Measurements from ENCODE around the gene CRHR1.

Gene CRHR1

DNA sequence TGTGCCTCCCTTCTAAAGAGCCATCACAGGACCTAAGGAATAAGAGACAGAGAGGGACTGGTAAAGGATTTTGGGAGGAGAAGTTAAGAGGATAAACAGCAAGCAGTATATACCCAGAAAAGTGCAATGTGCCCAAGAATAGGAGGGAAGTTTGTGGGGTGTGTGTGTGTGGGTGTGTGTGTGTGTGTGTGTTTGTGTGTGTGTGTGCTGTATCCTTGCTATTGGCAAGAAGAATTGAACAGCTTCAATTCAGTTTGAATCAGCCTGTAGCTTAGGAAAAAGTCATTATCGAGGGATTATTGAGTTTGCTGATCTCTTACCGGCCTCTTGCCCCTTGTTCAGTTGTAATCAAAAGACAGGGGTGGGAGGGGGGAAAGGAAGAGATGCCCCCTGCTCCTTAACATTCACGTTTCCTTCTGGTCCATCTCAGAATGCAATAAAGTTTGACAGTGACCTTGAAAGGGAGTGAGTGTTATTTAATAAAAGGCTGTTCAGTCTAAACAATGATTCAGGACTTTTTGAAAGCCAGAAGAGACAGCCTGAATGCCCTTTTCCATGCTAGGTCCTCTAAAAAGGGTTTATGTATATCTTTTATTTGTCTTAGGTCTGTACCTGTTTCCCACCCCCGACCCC is 86.3 kb downstream of the CRHR1 start:
- TF ChIP-seq FOXP2 (optimal IDR thresholded peaks at IDR 0.05; ENCODE audit: borderline replicate concordance, extremely low read depth, extremely low read length, insufficient read depth) (no peak), TAF1 (IDR thresholded peaks at IDR 0.05; ENCODE audit: borderline replicate concordance, insufficient read depth, low read length) (no peak), POLR2AphosphoS5 (IDR thresholded peaks at IDR 0.05; ENCODE audit: low read depth, low read length) (no peak), SIN3A (IDR thresholded peaks at IDR 0.05; ENCODE audit: borderline replicate concordance, insufficient read depth, low read length) (no peak)
- TF ChIP-seq, protein P1, sequence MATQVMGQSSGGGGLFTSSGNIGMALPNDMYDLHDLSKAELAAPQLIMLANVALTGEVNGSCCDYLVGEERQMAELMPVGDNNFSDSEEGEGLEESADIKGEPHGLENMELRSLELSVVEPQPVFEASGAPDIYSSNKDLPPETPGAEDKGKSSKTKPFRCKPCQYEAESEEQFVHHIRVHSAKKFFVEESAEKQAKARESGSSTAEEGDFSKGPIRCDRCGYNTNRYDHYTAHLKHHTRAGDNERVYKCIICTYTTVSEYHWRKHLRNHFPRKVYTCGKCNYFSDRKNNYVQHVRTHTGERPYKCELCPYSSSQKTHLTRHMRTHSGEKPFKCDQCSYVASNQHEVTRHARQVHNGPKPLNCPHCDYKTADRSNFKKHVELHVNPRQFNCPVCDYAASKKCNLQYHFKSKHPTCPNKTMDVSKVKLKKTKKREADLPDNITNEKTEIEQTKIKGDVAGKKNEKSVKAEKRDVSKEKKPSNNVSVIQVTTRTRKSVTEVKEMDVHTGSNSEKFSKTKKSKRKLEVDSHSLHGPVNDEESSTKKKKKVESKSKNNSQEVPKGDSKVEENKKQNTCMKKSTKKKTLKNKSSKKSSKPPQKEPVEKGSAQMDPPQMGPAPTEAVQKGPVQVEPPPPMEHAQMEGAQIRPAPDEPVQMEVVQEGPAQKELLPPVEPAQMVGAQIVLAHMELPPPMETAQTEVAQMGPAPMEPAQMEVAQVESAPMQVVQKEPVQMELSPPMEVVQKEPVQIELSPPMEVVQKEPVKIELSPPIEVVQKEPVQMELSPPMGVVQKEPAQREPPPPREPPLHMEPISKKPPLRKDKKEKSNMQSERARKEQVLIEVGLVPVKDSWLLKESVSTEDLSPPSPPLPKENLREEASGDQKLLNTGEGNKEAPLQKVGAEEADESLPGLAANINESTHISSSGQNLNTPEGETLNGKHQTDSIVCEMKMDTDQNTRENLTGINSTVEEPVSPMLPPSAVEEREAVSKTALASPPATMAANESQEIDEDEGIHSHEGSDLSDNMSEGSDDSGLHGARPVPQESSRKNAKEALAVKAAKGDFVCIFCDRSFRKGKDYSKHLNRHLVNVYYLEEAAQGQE (IDR thresholded peaks at IDR 0.05; ENCODE audit: insufficient read depth in 1 of 2, low read depth in 2 of 2, low read length in 2 of 2): no peak

DNA sequence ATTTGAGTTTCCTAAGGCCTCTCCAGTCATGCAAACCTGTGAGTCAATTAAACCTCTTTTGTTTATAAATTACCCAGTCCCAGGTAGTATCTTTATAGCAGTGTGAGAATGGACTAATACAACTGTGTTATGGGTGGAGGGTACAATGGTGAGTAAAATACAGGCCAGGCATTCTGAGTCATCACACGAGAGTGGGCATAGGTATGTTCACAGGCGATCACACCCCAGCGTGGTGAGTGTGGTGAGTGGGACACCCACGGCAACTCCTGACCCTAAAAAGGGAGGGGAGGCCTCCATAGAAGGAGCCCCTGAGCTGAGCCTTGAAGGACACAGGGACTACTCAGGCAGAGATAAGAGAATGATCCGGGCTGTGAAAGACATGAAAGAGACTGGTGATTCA is 87.6 kb downstream of the CRHR1 start:
- no peak for TF ChIP-seq POLR2AphosphoS5 (IDR thresholded peaks at IDR 0.05; ENCODE audit: low read depth, low read length)
- no peak for TF ChIP-seq FOXP2 (optimal IDR thresholded peaks at IDR 0.05; ENCODE audit: borderline replicate concordance, extremely low read depth, extremely low read length, insufficient read depth)

DNA sequence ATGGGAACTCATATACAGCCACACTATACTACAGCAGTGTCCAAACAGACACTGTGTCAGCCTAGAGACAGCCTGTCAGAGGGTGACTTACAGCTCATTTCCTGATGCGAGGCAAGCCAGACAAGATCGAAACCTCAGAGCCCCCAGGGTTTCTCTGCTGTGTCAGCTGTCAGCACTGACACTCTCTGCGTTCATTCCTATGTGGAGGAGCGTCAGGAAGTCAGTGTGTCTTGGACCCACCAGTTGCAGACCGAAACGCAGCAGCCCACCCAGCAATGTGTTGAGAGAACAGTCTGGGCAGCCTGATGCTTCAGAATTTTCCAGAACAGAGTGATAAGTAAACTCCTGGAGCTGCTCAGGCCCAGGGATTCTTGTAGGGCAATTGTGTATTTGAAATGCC is 89.6 kb downstream of the CRHR1 start:
- peak; percentile 68 for TF ChIP-seq FOXP2 (optimal IDR thresholded peaks at IDR 0.05; ENCODE audit: borderline replicate concordance, extremely low read depth, extremely low read length, insufficient read depth)
- TF ChIP-seq SIN3A (IDR thresholded peaks at IDR 0.05; ENCODE audit: borderline replicate concordance, insufficient read depth, low read length): peak; percentile 13; the same call in 1 of the 2 replicates
- TF ChIP-seq, protein P1 (IDR thresholded peaks at IDR 0.05; ENCODE audit: insufficient read depth in 1 of 2, low read depth in 2 of 2, low read length in 2 of 2): no peak
- TF ChIP-seq TAF1 (IDR thresholded peaks at IDR 0.05; ENCODE audit: borderline replicate concordance, insufficient read depth, low read length): no peak

DNA sequence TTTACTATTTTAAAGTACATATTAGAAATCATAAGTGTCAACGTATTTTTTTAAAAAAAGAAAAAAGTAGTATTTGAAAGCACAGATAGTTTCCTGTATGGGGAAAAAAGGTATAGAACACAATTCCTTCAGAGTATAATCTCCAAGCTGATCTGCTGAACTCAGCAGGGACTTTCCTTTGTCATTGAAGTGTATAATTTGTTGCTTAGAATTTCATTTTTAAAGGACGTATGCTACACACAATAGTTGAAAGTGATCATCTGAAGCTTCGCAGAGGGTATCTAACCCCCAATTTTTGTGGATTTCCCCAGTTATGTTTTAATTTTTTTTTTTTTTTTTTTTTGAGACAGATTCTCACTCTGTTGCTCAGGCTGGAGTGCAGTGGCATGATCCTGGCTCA is 90.0 kb downstream of the CRHR1 start:
- TF ChIP-seq FOXP2 (optimal IDR thresholded peaks at IDR 0.05; ENCODE audit: borderline replicate concordance, extremely low read depth, extremely low read length, insufficient read depth) (no peak), TAF1 (IDR thresholded peaks at IDR 0.05; ENCODE audit: borderline replicate concordance, insufficient read depth, low read length) (no peak), SIN3A (IDR thresholded peaks at IDR 0.05; ENCODE audit: borderline replicate concordance, insufficient read depth, low read length) (no peak), POLR2AphosphoS5 (IDR thresholded peaks at IDR 0.05; ENCODE audit: low read depth, low read length) (no peak)
- TF ChIP-seq, protein P1 (IDR thresholded peaks at IDR 0.05; ENCODE audit: insufficient read depth in 1 of 2, low read depth in 2 of 2, low read length in 2 of 2): no peak

DNA sequence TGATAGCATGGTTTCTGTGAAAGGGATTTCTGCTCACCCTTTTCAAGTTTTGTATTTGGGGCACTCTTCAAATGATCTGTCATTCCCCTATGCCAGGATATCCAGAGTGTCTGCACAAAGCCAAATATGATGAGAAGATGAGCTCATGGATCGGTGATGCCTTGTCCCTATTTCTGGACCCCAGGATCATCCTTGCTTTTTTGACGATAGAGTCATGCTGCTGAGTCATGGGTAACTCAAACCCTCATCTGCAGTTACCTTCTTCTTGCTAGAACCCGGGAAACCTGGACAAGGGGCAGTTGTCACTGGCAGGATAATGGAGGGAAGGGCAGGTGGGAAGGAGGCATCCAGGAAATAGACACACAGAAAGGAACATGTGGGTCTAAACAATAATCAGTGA is 92.4 kb downstream of the CRHR1 start:
- no peak for TF ChIP-seq TAF1 (IDR thresholded peaks at IDR 0.05; ENCODE audit: borderline replicate concordance, insufficient read depth, low read length)
- TF ChIP-seq SIN3A (IDR thresholded peaks at IDR 0.05; ENCODE audit: borderline replicate concordance, insufficient read depth, low read length): no peak
- no peak for TF ChIP-seq FOXP2 (optimal IDR thresholded peaks at IDR 0.05; ENCODE audit: borderline replicate concordance, extremely low read depth, extremely low read length, insufficient read depth)
- TF ChIP-seq POLR2AphosphoS5 (IDR thresholded peaks at IDR 0.05; ENCODE audit: low read depth, low read length): no peak
- TF ChIP-seq, protein P1 (IDR thresholded peaks at IDR 0.05; ENCODE audit: insufficient read depth in 1 of 2, low read depth in 2 of 2, low read length in 2 of 2): no peak

Measured in PFSK-1 (cell line).